Neural progenitor cell (in vitro differentiated cells): ENCODE results near the gene PRR35.

Experiments
- EZH2 ChIP-seq: fragments of 200-600 bp; sonication (generic); IDR thresholded peaks from 2 replicates; pipeline ENCODE4 v1.6.1; 2017; ENCODE audit warnings: antibody characterized with exemption, mild to moderate bottlenecking, moderate library complexity
- TF ChIP-seq, protein P1 (sequence below): fragments of 200-600 bp; sonication (generic); IDR thresholded peaks from 2 replicates; pipeline ENCODE4 v1.5.1; 2017; ENCODE audit warnings: antibody characterized with exemption, mild to moderate bottlenecking

DNA sequence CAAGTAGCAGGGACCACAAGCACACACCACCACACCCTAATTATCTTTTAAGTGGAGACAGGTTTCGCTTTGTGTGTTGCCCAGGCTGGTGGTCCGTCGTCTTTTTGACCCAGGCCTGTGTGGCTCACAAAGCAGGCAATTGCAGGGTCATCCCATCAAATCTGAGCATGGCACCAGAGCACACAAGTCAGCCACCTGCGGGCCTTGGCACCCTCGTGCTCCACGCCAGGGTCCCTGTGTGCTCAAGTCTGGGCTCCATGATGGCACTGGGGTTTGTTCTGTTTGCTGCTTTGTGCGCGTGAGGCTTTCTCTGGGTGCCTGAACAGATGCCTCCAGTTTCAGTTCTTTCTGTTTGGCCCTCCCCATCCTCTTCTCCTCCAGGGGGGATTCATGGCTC, 35.1 kb upstream of the PRR35 start:
- TF ChIP-seq, protein P1, sequence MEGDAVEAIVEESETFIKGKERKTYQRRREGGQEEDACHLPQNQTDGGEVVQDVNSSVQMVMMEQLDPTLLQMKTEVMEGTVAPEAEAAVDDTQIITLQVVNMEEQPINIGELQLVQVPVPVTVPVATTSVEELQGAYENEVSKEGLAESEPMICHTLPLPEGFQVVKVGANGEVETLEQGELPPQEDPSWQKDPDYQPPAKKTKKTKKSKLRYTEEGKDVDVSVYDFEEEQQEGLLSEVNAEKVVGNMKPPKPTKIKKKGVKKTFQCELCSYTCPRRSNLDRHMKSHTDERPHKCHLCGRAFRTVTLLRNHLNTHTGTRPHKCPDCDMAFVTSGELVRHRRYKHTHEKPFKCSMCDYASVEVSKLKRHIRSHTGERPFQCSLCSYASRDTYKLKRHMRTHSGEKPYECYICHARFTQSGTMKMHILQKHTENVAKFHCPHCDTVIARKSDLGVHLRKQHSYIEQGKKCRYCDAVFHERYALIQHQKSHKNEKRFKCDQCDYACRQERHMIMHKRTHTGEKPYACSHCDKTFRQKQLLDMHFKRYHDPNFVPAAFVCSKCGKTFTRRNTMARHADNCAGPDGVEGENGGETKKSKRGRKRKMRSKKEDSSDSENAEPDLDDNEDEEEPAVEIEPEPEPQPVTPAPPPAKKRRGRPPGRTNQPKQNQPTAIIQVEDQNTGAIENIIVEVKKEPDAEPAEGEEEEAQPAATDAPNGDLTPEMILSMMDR: no peak
- no peak for TF ChIP-seq EZH2
